ACC112 (cell line): ENCODE measurements around the gene SERPINH1.

Experiments
- H2AFZ ChIP-seq: fragments of 200-600 bp; sonication (generic); one replicate; pipeline ENCODE4 v1.6.0; 2017; ENCODE audit warnings: antibody characterized with exemption, low read length; ENCODE audit not compliant: unreplicated experiment
- H3K27ac ChIP-seq: fragments of 200-600 bp; sonication (generic); 2 replicates; pipeline ENCODE4 v1.5.1; 2014; ENCODE audit warnings: low read depth, mild to moderate bottlenecking, antibody characterized with exemption, low read length, moderate library complexity
- H3K27me3 ChIP-seq: fragments of 200-600 bp; sonication (generic); 2 replicates; pipeline ENCODE4 v1.6.1; 2014; ENCODE audit warnings: mild to moderate bottlenecking, antibody characterized with exemption, low read length, moderate library complexity, mixed read lengths; ENCODE audit not compliant: insufficient read depth
- H3K36me3 ChIP-seq: fragments of 200-600 bp; sonication (generic); 2 replicates; pipeline ENCODE4 v1.6.1; 2016; ENCODE audit warnings: mild to moderate bottlenecking, antibody characterized with exemption, low read length, moderate library complexity, mixed read lengths; ENCODE audit not compliant: insufficient read depth
- H3K4me1 ChIP-seq: fragments of 200-600 bp; sonication (generic); one replicate; pipeline ENCODE4 v1.6.1; 2016; ENCODE audit warnings: low read length, mixed read lengths; ENCODE audit not compliant: insufficient read depth, unreplicated experiment, control insufficient read depth
- H3K4me3 ChIP-seq: fragments of 200-600 bp; sonication (generic); 2 replicates; pipeline ENCODE4 v1.5.1; 2014; ENCODE audit warnings: mild to moderate bottlenecking, low read depth, low read length
- H3K79me2 ChIP-seq: fragments of 200-600 bp; sonication (generic); one replicate; pipeline ENCODE4 v1.6.0; 2016; ENCODE audit warnings: low read length; ENCODE audit not compliant: control insufficient read depth, unreplicated experiment, insufficient read depth

The SERPINH1 gene

DNA sequence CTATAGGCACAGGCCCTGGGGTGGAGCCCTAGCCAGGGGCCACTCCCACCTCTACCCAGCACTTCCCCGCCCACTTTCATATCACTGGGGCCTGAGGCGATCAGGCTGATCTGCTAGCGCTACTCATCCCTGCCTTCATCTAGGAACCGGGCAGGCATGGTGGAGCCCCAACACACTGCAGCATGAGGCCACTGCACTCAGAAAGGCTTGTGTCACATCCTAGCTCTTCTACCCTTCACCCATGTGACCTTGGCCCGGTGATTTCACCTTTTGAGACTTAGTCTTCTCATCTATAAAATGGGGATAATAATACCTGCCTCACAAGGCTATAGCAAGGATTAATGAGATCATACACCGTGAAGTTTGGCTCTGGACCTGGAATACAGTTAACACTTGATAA is 18.2 kb upstream of the SERPINH1 start:
- no peak overlapping the region for H3K27ac ChIP-seq
- no peaks in the 10 kb centered on the region for H3K36me3 ChIP-seq
- H3K79me2 ChIP-seq: no peaks in the 10 kb centered on the region
- H3K27me3 ChIP-seq: no peaks in the 10 kb centered on the region
- H2AFZ ChIP-seq: no peak overlapping the region
- no peak overlapping the region for H3K4me3 ChIP-seq
- no peaks in the 10 kb centered on the region for H3K4me1 ChIP-seq

DNA sequence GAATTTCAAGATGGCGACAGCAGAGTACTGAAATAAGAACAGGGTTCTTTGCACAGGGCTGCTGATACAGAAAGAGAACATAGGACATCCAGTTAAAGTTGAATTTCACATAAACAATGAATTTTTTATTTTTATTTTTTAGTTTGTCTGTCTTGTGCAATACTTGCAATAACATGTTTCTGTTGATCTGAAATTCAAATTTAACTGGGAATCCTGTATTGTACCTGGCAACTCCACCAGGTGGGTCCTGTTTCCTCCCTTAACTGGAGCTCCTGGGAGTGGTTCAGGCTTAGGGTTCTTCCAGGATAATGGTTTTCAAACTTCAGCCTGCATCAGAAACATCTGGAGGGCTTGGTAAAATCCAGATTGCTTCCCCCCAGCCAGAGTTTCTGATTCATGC is 14.9 kb upstream of the SERPINH1 start:
- Histone ChIP-seq H3K4me1 (no peaks in the 10 kb centered on the region), H3K79me2 (no peaks in the 10 kb centered on the region), H2AFZ (no peak overlapping the region), H3K4me3 (no peak overlapping the region), H3K27ac (no peak overlapping the region), H3K36me3 (no peaks in the 10 kb centered on the region), H3K27me3 (no peaks in the 10 kb centered on the region)

DNA sequence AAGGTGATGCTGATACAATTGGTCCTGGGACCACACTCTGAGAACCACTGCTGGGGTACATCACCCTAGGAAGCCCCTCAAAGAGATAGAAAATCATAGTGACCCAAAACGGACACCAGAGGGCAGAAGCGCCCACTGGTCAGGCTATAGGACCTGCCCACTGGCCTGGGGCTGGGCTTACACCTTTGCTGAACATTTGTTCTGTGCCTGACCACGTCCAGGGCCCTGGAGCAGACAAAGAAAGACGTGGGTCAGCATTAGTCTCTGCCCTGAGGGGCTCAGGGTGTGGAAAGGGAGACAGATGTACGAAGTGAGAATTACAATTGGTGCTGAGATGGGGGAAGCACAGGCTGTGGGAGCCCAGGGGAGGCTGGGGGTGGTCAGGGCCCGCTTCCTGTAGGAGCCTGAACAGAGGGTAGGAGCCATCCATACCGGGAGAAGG is 14.4 kb upstream of the SERPINH1 start:
- no peaks in the 10 kb centered on the region for H3K36me3 ChIP-seq
- no peak overlapping the region for H2AFZ ChIP-seq
- no peak overlapping the region for H3K27ac ChIP-seq
- H3K4me1 ChIP-seq: no peaks in the 10 kb centered on the region
- no peak overlapping the region for H3K4me3 ChIP-seq
- H3K27me3 ChIP-seq: no peaks in the 10 kb centered on the region
- no peaks in the 10 kb centered on the region for H3K79me2 ChIP-seq

DNA sequence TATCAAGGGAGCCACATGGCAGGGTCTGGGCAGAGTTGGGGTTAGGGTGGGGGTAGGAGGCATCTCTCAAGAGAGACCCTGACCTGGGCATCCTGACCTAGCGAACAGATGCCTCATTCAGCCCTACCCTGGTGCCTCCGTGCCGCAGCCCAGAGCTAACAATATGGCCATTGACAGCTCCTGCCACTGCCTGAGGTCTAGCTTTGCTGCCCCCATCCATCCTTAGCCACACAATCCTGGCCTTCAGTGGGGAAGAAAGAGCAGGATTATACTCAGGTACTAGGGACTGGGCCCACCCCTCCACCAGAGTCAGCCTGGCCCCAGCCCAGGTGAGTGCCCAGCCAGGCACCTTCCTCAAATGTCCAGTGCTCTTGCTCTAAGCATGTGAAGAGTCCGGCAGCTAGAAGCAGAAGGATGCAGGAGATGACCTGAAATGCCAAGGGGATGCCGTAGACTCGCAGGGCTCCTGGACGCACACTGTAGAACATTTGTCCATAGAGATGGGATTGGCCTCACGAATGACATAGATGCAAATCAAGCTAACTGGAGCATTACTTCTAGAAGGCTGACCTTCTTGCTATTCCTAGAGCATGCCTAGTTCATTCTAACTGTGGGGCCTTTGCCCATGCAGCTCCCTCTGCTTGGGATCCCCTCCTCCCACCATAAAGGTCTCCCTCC is 13.3 kb upstream of the SERPINH1 start:
- H3K79me2 ChIP-seq: no peaks in the 10 kb centered on the region
- H2AFZ ChIP-seq: no peak overlapping the region
- no peak overlapping the region for H3K27ac ChIP-seq
- H3K4me1 ChIP-seq: peaks cover 5% of the 10 kb centered on the region
- H3K36me3 ChIP-seq: no peaks in the 10 kb centered on the region
- no peak overlapping the region for H3K4me3 ChIP-seq
- H3K27me3 ChIP-seq: no peaks in the 10 kb centered on the region

DNA sequence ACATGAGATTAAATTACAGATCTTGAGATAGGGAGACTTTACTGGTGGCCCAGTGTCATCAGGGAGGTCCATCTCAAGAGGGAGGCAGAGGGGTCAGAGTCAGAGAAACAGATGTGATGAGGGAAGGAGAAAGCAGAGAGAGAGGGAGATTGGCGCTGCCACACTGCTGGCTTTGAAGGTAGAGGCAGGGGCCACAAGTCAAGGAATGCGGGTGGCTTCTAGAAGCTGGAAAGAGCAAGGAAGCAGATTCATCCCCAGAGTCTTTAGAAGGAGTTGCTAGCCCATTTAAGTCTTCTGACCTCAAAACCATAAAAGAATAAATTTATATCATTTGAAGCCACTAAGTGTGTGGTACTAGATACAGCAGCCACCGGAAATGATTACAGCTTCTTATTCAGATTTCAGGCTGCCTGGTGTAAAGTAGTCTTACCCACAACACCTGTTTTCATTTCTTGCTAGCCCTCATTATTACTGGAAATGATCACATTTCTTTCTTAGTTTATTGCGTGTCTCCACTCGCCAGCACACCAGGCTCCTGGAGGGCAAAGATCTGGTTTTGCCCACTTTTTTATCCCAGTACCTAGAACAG is 12.6 kb upstream of the SERPINH1 start:
- H3K4me3 ChIP-seq: no peak overlapping the region
- no peak overlapping the region for H3K27ac ChIP-seq
- H3K4me1 ChIP-seq: peaks cover 12% of the 10 kb centered on the region
- H3K27me3 ChIP-seq: no peaks in the 10 kb centered on the region
- H3K79me2 ChIP-seq: no peaks in the 10 kb centered on the region
- no peaks in the 10 kb centered on the region for H3K36me3 ChIP-seq
- H2AFZ ChIP-seq: no peak overlapping the region

DNA sequence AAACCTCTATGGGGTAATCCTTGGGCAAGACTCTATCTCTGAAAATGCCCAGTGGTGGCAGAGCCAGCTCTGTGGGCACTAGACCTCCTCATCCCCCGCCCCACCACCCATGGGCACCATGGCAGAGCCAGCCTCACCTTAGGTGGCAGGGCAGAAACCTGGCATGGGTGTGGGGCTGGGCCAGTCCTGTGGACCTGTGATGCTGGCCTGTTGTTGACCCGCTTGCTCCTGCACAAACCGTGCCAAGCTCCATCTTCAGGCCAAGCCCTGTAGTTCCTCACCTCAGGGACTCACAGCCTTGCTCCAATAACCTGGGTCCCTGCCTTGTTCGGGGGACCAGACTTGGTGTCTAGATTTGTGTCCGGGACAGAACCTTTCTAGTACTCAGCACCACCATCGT is 8.9 kb upstream of the SERPINH1 start:
- no peak overlapping the region for H3K27ac ChIP-seq
- H3K36me3 ChIP-seq: no peaks in the 10 kb centered on the region
- H3K4me1 ChIP-seq: peaks cover 28% of the 10 kb centered on the region
- no peak overlapping the region for H3K4me3 ChIP-seq
- H3K27me3 ChIP-seq: no peaks in the 10 kb centered on the region
- no peak overlapping the region for H2AFZ ChIP-seq
- H3K79me2 ChIP-seq: no peaks in the 10 kb centered on the region

DNA sequence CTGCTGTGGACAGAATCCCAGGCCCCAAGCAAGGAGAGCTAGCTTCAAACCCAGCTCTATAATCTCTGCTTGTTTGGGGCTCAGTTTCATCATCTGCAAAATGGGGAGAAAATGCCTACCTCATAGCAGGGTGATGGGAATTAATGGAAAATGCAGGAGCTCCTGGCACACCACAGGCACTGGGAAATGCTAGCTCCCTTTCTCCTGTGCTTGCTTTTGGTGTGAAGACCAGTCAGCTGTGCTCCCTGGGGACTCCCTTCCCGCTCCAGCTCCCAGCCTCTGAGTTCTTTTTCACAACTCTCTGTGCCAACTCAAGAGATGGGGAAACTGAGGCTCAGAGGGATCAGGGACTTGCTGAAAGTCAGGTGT is 8.2 kb upstream of the SERPINH1 start:
- H3K27me3 ChIP-seq: no peaks in the 10 kb centered on the region
- no peak overlapping the region for H2AFZ ChIP-seq
- H3K4me1 ChIP-seq: peaks cover 35% of the 10 kb centered on the region
- no peaks in the 10 kb centered on the region for H3K79me2 ChIP-seq
- no peak overlapping the region for H3K4me3 ChIP-seq
- no peak overlapping the region for H3K27ac ChIP-seq
- no peaks in the 10 kb centered on the region for H3K36me3 ChIP-seq

DNA sequence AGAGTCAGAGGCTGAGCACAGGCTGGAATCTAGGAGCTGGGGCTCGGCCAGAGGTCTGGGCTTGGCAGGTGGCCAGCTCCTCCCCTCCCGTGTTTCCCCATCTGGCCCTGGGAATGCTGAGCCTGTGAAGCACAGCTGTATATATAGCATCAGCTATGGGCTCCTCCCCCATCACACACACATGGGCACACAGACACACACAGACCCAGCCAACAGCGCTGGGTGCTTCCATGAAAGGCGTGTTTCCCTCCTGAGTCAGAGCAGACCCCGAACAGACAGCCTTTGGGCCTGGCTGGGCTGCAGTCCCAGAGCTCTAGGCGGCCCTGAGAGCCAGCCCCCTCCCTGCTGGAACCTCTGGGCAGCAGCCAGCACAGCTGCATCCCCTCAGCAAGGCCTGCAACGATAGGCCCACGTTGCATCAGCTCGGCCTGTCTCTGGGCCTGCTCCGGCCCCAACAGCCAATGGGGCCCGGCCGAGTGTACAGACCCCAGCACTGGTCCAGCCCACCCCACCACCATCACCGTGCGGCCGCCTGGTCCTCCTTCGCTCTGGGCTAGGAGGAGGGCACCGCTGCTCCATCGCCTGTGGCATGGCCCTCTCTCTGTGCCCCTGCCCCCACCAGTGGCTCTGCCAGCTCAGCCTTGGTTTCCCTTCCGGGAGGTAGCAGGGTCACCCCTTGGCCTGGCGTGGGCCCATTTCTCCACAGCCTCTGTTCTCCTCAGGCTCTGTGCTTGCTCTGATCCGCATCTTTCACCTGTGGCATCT is 7.6 kb upstream of the SERPINH1 start:
- peak overlapping the region; percentile 49 for H2AFZ ChIP-seq

DNA sequence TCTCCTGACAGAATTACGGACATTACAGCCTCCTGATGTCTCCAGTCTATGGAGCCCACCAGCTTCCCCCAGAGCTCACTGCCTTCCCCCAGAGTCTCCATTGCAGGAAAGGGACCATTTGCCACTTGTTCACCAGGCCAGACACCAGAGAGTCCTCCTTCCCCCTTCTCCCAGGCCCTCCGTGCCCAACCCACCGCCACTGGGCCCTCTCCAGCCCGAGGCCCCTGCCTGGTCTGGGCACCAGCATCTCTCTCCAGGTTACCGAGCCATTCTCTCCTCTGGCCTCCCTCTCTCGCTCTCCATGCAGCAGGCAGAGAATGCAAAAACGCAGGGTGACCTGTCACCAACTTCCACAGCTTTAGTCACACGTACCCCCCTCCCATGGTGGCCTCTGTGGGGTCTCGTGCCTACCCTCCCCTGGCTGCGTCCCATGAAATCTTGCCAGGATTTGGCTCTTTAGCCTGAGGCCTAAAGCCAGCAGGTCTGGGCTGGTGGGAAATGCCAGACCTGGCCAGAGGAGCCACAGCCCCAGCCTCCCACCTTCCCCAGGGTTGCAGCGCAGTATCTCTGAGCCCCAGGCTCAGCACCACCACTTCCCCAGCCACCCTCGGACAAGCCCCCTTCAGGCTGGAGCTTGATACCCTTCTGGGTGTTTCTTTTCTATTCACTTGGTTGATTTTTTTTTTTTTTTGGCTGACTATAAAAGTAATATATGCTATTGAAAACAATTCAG is 6.8 kb upstream of the SERPINH1 start:
- no peak overlapping the region for H3K4me3 ChIP-seq
- H3K27me3 ChIP-seq: no peaks in the 10 kb centered on the region
- no peaks in the 10 kb centered on the region for H3K36me3 ChIP-seq
- H3K4me1 ChIP-seq: peaks cover 47% of the 10 kb centered on the region
- H2AFZ ChIP-seq: peak overlapping the region; percentile 49
- H3K79me2 ChIP-seq: no peaks in the 10 kb centered on the region
- peak overlapping the region; percentile 59 for H3K27ac ChIP-seq

More for the DNA sequence above, 7.6 kb upstream of the SERPINH1 start:
- Histone ChIP-seq H3K79me2 (no peaks in the 10 kb centered on the region), H3K4me3 (no peak overlapping the region), H3K27ac (peak overlapping the region; percentile 59), H3K4me1 (peaks cover 41% of the 10 kb centered on the region), H3K27me3 (no peaks in the 10 kb centered on the region), H3K36me3 (no peaks in the 10 kb centered on the region)

DNA sequence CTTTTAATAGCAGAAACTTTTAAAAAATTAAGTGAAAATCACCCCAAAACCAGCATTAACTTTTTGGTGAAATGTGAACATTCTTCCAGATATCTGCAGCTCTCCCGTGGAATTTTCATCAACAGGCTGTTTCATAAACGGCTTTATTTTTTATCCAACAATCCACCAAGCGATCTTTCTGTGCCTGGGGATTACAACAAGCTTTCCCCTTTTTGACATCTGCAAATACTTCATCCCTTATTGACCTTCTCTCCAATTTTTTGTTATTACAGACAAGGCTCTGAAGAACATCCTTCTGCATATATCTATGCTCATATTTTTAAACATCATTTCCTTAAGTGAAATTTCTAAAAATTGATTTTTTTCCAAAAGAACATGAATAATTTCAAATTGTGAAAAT is 5.8 kb upstream of the SERPINH1 start:
- no peaks in the 10 kb centered on the region for H3K79me2 ChIP-seq
- no peak overlapping the region for H3K27ac ChIP-seq
- H3K27me3 ChIP-seq: no peaks in the 10 kb centered on the region
- no peak overlapping the region for H3K4me3 ChIP-seq
- H3K36me3 ChIP-seq: no peaks in the 10 kb centered on the region
- H3K4me1 ChIP-seq: peaks cover 57% of the 10 kb centered on the region
- no peak overlapping the region for H2AFZ ChIP-seq
